HL-60 (cell line): ENCODE measurements around the gene AOPEP.

ENCODE experiments used
- CTCF ChIP-seq: IDR thresholded peaks from one replicate; pipeline ENCODE4 v1.5.1; 2011; ENCODE audit warnings: low read length, control low read depth, inconsistent platforms; ENCODE audit not compliant: insufficient read depth
- POLR2AphosphoS5 ChIP-seq: IDR thresholded peaks from 2 replicates; pipeline ENCODE4 v1.6.1; 2012; ENCODE audit warnings: low read depth

- TF ChIP-seq POLR2AphosphoS5: no peak
- no peak for TF ChIP-seq CTCF
Measured at GRCh38 chr9:94985649-94986048, 259.1 kb downstream of the AOPEP start.
